AG04450 (cell line): ENCODE data around the gene FARP1. TPM values are rescaled to one million over a fixed set of nuclear protein-coding genes. Genes with fewer than 3 reads are reported as not detected.

Source experiments
- CTCF ChIA-PET: fragments of 300-600, 350-600 bp; formaldehyde crosslinking; extraction: SDS; loops from one replicate; lab custom pipeline; 2022; ENCODE audit warnings: antibody characterized with exemption, inconsistent platforms; lab: Charles Lee
- POLR2A ChIA-PET: fragments of 350-600 bp; formaldehyde crosslinking; extraction: SDS; loops from one replicate; lab custom pipeline; 2021; ENCODE audit warnings: antibody characterized with exemption, inconsistent platforms; lab: Yijun Ruan, JAX
- DNase-seq: peaks from one replicate; pipeline ENCODE4 v3.0.0-alpha.2; 2011; ENCODE audit warnings: low read depth, low spot score
- H3K27ac ChIP-seq: one replicate; pipeline ENCODE4 v1.5.1; 2012; ENCODE audit warnings: low read depth, low read length, control low read depth
- H3K27me3 ChIP-seq: one replicate; pipeline ENCODE4 v1.6.0; 2012; ENCODE audit warnings: low read length; ENCODE audit not compliant: control insufficient read depth, insufficient read depth
- H3K4me3 ChIP-seq: 2 replicates; pipeline ENCODE4 v1.5.1; 2011; ENCODE audit warnings: mild to moderate bottlenecking, low read depth, low read length, control low read depth
- H3K9me3 ChIP-seq: 2 replicates; pipeline ENCODE4 v1.5.1; 2012; ENCODE audit warnings: low read length; ENCODE audit not compliant: control insufficient read depth, insufficient read depth
- CTCF ChIP-seq: IDR thresholded peaks from 2 replicates; pipeline ENCODE4 v1.5.1; 2011; ENCODE audit warnings: low read depth, low read length, control low read depth, inconsistent platforms
- polyA plus RNA-seq: library from polyadenylated mRNA; depleted of rRNA; stranded (reverse); fragments of >200 nt; gene quantifications from 2 replicates; pipeline ENCODE4 v1.2.3, GENCODE V29; 2011

FARP1 gene
- polyA plus RNA-seq, 1 experiment = 76.4 TPM

- Histone ChIP-seq H3K27ac (peak overlapping the region; percentile 48), H3K27me3 (no peaks in the 10 kb centered on the region), H3K9me3 (no peaks in the 10 kb centered on the region), H3K4me3 (no peak overlapping the region)
- CTCF ChIA-PET = no interaction called here
- DNase-seq = no peak
- POLR2A ChIA-PET = interaction anchor here (0.6 kb wide), 1 partner anchor 25 kb away, joined by 6 read pairs; no protein-coding TSS in a partner anchor
- no peak for TF ChIP-seq CTCF
Observed at GRCh38 chr13:98293570-98294142, 150.8 kb downstream of the FARP1 start.

DNA sequence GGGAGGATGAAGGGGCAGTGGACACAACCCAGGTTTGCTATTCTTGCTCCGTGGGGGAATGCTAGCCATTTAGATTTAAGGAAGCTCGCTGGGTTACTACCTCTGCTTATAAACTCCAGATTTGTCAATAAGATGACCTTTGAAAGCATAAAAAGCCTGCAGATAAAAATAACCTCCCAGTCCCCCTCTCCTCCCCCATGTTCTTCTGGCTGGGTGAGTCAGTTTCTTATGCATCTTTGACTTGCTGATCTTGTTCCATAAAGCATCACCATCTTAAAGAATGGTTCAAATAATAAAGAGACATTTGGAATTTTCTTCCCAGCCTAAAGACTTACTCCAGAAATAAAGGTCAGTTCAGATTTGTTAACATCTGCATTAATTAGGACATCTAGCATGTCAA lies 152.5 kb downstream of the FARP1 start:
- no peak for TF ChIP-seq CTCF
- ChIA-PET CTCF (interaction anchor here (0.5 kb wide), 1 partner anchor 1169 kb away, joined by 5 read pairs; no protein-coding TSS in a partner anchor), POLR2A (no interaction called here)
- Histone ChIP-seq H3K27ac (no peak overlapping the region), H3K9me3 (no peaks in the 10 kb centered on the region), H3K4me3 (no peak overlapping the region), H3K27me3 (no peaks in the 10 kb centered on the region)
- no peak for DNase-seq

DNA sequence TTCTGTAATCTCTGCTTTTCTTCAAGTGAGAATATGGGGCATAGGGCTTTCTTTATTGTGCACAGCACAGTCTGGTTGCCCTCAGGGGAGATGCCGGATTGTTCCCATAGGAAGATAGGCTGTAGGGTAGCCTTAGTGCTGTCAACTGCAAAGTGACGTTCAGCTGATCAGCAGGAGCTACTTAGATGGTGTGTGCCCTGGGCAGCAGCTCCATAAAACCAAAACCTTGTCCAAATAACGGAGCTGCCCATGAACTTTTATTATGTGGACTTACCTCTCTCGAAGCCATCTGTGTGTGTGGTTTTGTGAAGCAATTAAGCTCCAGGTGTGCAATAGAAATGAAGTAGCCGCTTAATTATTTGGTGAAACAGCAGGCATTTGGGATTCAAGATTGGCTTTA lies 154.2 kb downstream of the FARP1 start:
- Histone ChIP-seq H3K27me3 (no peaks in the 10 kb centered on the region), H3K4me3 (no peak overlapping the region), H3K27ac (no peak overlapping the region), H3K9me3 (no peaks in the 10 kb centered on the region)
- ChIA-PET CTCF (no interaction called here), POLR2A (interaction anchor here (0.5 kb wide), 1 partner anchor 46 kb away, joined by 4 read pairs; no protein-coding TSS in a partner anchor)
- no peak for DNase-seq
- no peak for TF ChIP-seq CTCF

DNA sequence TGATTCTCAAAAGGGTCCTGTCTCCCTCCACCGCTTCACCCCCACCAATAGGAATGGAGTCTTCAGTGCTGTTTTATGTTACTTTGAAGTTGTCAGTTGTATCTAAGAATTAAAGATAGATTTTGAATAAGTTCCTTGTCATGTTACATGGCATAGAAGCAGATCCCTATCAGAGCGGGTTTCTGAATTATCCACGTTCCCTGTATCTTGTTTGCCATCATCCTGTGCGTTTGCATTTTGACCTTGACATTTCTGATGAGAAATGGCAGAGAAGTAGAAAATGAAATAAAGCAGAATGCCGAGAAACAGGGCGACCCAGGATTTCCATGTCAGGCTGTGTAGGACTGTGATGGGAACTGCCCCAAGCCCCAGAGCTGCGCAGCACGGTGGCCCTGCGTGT lies 154.9 kb downstream of the FARP1 start:
- Histone ChIP-seq H3K27me3 (no peaks in the 10 kb centered on the region), H3K4me3 (no peak overlapping the region), H3K27ac (no peak overlapping the region), H3K9me3 (no peaks in the 10 kb centered on the region)
- DNase-seq = no peak
- POLR2A ChIA-PET = interaction anchor here (0.6 kb wide), 1 partner anchor 23 kb away, joined by 9 read pairs; no protein-coding TSS in a partner anchor
- no peak for TF ChIP-seq CTCF
- CTCF ChIA-PET = no interaction called here

GRCh38 chr13:98298599-98298998 lies 155.7 kb downstream of the FARP1 start:
- DNase-seq = no peak
- POLR2A ChIA-PET = no interaction called here
- no peak overlapping the region for H3K27ac ChIP-seq

More at GRCh38 chr13:98298599-98298998, 155.7 kb downstream of the FARP1 start:
- TF ChIP-seq CTCF = no peak
- no peaks in the 10 kb centered on the region for H3K9me3 ChIP-seq
- no peak overlapping the region for H3K4me3 ChIP-seq
- no peaks in the 10 kb centered on the region for H3K27me3 ChIP-seq
- CTCF ChIA-PET = no interaction called here
